ENCODE data around the gene DOK4.

Gene DOK4

DNA sequence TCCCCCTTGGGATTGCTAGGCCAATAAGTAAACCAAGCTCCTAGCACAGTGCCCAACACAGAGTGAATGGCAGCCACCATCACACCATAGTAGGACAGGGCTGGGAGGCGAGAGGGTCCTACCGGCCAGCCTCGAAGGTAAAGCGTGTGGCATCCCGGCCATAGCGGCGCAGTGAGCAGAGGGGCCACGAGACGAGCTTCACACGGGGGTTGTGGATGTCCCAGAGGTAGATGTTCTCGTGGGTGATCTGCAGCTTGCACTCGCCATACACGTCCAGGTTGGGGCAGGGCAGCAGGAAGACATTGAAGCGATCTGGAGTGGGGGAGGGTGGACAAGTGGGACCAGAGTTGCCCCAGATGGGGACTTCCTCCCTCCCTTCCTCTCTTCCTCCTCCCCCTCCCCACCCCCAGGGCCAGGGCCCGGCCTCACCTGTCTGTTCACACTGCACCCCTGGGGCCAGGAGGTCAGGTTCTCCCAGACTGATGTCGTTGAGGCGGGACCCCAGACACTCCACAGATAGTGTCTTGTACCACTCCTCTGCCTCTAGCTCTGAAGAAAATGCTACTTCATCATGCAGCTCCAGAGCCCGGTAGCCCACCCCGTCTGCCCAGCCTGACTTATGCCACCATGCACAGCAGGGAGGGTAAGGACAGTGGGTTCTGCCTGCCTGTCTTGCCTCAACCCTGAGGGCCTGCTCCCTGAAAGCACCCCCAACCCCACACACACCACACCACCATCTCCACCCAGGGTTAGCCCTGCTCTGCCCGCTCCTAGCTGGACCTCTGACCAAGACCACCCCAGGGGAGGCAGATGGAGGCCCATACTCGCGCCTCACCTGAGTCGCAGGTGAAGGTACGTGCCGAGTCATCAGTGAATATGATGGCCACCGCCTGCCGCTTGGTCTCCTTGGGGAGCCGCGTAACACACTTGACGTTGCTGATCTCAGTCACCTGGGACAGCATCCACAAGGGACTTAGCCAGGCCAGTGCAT lies 11.3 kb downstream of the DOK4 start:
- no peak for DNase-seq (ENCODE audit: low read depth)
- H3K4me3 ChIP-seq (ENCODE audit: low read length), result no peak overlapping the region
- TF ChIP-seq CTCF (conservative IDR thresholded peaks at IDR 0.05; ENCODE audit: low read length), result no peak

GRCh38 chr16:57473906-57474305 lies 12.4 kb downstream of the DOK4 start:
- no peak overlapping the region for H3K4me3 ChIP-seq (ENCODE audit: low read length)
- DNase-seq (ENCODE audit: low read depth), result no peak
- TF ChIP-seq CTCF (conservative IDR thresholded peaks at IDR 0.05; ENCODE audit: low read length), result no peak

- TF ChIP-seq CTCF (conservative IDR thresholded peaks at IDR 0.05; ENCODE audit: low read length), result no peak
- no peak for DNase-seq (ENCODE audit: low read depth)
- H3K4me3 ChIP-seq (ENCODE audit: low read length), result no peak overlapping the region
Observed at GRCh38 chr16:57473176-57473840, 13.0 kb downstream of the DOK4 start.

DNA sequence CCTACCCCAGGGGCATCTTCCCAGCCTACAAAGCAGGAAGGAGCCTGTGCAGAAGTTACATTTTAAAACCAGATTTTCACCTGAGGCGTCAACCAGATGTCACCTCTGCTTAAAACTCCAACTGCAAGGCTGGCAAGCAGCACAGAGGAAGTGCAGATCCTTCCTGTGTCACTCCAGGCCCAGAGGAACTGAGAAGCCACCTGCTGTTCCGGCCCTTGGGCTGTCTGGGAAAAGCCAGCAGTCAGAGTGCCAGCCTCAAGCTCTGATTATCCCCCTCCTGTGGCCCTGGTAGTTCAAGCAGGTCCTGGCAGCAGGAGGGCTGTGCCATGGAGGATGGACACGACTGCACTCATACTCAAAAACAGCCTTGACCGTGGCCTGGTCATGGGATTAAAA lies 13.6 kb downstream of the DOK4 start:
- no peak for DNase-seq (ENCODE audit: low read depth)
- H3K4me3 ChIP-seq (ENCODE audit: low read length), result no peak overlapping the region
- TF ChIP-seq CTCF (conservative IDR thresholded peaks at IDR 0.05; ENCODE audit: low read length), result no peak

GRCh38 chr16:57471852-57472664 lies 14.2 kb downstream of the DOK4 start:
- no peak for TF ChIP-seq CTCF (conservative IDR thresholded peaks at IDR 0.05; ENCODE audit: low read length)
- no peak for DNase-seq (ENCODE audit: low read depth)
- H3K4me3 ChIP-seq (ENCODE audit: low read length), result no peak overlapping the region

GRCh38 chr16:57471209-57471608 lies 15.1 kb downstream of the DOK4 start:
- no peak overlapping the region for H3K4me3 ChIP-seq (ENCODE audit: low read length)
- no peak for DNase-seq (ENCODE audit: low read depth)
- no peak for TF ChIP-seq CTCF (conservative IDR thresholded peaks at IDR 0.05; ENCODE audit: low read length)
